ENCODE measurements around the gene PLEKHG2.

- TF ChIP-seq CTCF (IDR thresholded peaks at IDR 0.05), result no peak
- TF ChIP-seq EP300 (IDR thresholded peaks at IDR 0.05), result no peak
- TF ChIP-seq POLR2A (IDR thresholded peaks at IDR 0.05), result peak in 1 of 2 donors; percentile 68
- peak in 1 of 3 donors; percentile 18 for TF ChIP-seq POLR2AphosphoS5 (IDR thresholded peaks at IDR 0.05)
These were observed 6.4 kb upstream of the PLEKHG2 start for GRCh38 chr19:39405958-39406655.
